GM23338 (cell line): ENCODE data around the gene QDPR. TPM values are rescaled to one million over a fixed set of nuclear protein-coding genes. Genes with fewer than 3 reads are reported as not detected.

Experiments used
- ATAC-seq: fragments of 200-7000 bp; cut with Tn5 transposase; 3 replicates; pipeline ENCODE4 v1.9.1; 2020
- DNase-seq: peaks from one replicate; pipeline ENCODE4 v3.0.0-alpha.2; 2015; ENCODE audit warnings: low spot score
- H2AFZ ChIP-seq: fragments of 200-600 bp; sonication (generic); 2 replicates; pipeline ENCODE4 v1.8.0; 2016; ENCODE audit warnings: antibody characterized with exemption, mild to moderate bottlenecking, moderate library complexity
- H3F3A ChIP-seq: fragments of 200-600 bp; sonication (generic); replicated peaks from 2 replicates; pipeline ENCODE4 v1.8.0; 2017; ENCODE audit warnings: antibody characterized with exemption, mixed run types, low read depth
- H3K27ac ChIP-seq: fragments of 200-600 bp; sonication (generic); 2 replicates; pipeline ENCODE4 v1.6.1; 2016; ENCODE audit warnings: low read depth
- H3K27me3 ChIP-seq: fragments of 200-600 bp; sonication (generic); 2 replicates; pipeline ENCODE4 v1.8.0; 2016; ENCODE audit warnings: mild to moderate bottlenecking, mixed run types, moderate library complexity; ENCODE audit not compliant: insufficient read depth
- H3K36me3 ChIP-seq: fragments of 200-600 bp; sonication (generic); 2 replicates; pipeline ENCODE4 v1.8.0; 2016; ENCODE audit warnings: mild to moderate bottlenecking; ENCODE audit not compliant: insufficient read depth
- H3K4me1 ChIP-seq: fragments of 200-600 bp; sonication (generic); 2 replicates; pipeline ENCODE4 v1.8.0; 2016; ENCODE audit warnings: mild to moderate bottlenecking, moderate library complexity; ENCODE audit not compliant: insufficient read depth
- H3K4me2 ChIP-seq: fragments of 200-600 bp; sonication (generic); 2 replicates; pipeline ENCODE4 v1.7.1; 2017; ENCODE audit warnings: mixed run types
- H3K4me3 ChIP-seq: fragments of 200-600 bp; sonication (generic); 2 replicates; pipeline ENCODE4 v1.6.1; 2016; ENCODE audit warnings: mixed run types
- H3K79me2 ChIP-seq: fragments of 200-600 bp; sonication (generic); replicated peaks from 2 replicates; pipeline ENCODE4 v1.8.0; 2017; ENCODE audit warnings: mild to moderate bottlenecking; ENCODE audit not compliant: insufficient read depth
- H3K9me2 ChIP-seq: fragments of 200-600 bp; sonication (generic); 2 replicates; pipeline ENCODE4 v1.8.0; 2017; ENCODE audit not compliant: insufficient read depth
- H4K20me1 ChIP-seq: fragments of 200-600 bp; sonication (generic); replicated peaks from 2 replicates; pipeline ENCODE4 v1.8.0; 2017; ENCODE audit warnings: mild to moderate bottlenecking; ENCODE audit not compliant: insufficient read depth
- H3K27ac Mint-ChIP-seq: 2 replicates; pipeline ENCODE4 v1.8.0; 2020; ENCODE audit warnings: inconsistent platforms, mild to moderate bottlenecking, moderate library complexity, mixed read lengths
- H3K27me3 Mint-ChIP-seq: 3 replicates; pipeline ENCODE4 v1.8.0; 2022; ENCODE audit warnings: low read depth, mild to moderate bottlenecking, moderate library complexity, mixed read lengths, inconsistent platforms; ENCODE audit not compliant: insufficient read depth, poor library complexity
- H3K36me3 Mint-ChIP-seq: 3 replicates; pipeline ENCODE4 v1.8.0; 2021; ENCODE audit warnings: low read depth, mild to moderate bottlenecking, inconsistent platforms, moderate library complexity, mixed read lengths
- H3K4me1 Mint-ChIP-seq: 3 replicates; pipeline ENCODE4 v1.8.0; 2020; ENCODE audit warnings: mild to moderate bottlenecking, inconsistent platforms, mixed read lengths
- H3K4me3 Mint-ChIP-seq: 3 replicates; pipeline ENCODE4 v1.8.0; 2021; ENCODE audit warnings: moderate library complexity, mild to moderate bottlenecking, inconsistent platforms, mixed read lengths
- H3K9me3 Mint-ChIP-seq: 3 replicates; pipeline ENCODE4 v1.8.0; 2020; ENCODE audit warnings: moderate library complexity, mild to moderate bottlenecking, inconsistent platforms, mixed read lengths
- CTCF ChIP-seq, 2 experiments: fragments of 200-600 bp in 1 of 2; sonication (generic) in 1 of 2; conservative IDR thresholded peaks; 2 replicates each; pipeline versions ENCODE4 v1.5.1 to v1.6.1; 2016 to 2017; ENCODE audit warnings: antibody characterized with exemption in 2 of 2, low read depth in 2 of 2, mild to moderate bottlenecking in 2 of 2, moderate library complexity in 1 of 2
- ETS1 ChIP-seq: IDR thresholded peaks from 2 replicates; pipeline ENCODE4 v1.6.1; 2016; ENCODE audit warnings: antibody characterized with exemption
- EZH2phosphoT487 ChIP-seq: fragments of 200-600 bp; sonication (generic); IDR thresholded peaks from one replicate; pipeline ENCODE4 v1.8.1; 2018; ENCODE audit warnings: antibody characterized with exemption; ENCODE audit not compliant: unreplicated experiment
- JUNB ChIP-seq: IDR thresholded peaks from one replicate; pipeline ENCODE4 v1.6.1; 2016; ENCODE audit warnings: antibody characterized with exemption; ENCODE audit not compliant: unreplicated experiment
- NANOG ChIP-seq: IDR thresholded peaks from 2 replicates; pipeline ENCODE4 v1.6.1; 2016; ENCODE audit warnings: antibody characterized with exemption, borderline replicate concordance
- POLR2AphosphoS5 ChIP-seq: IDR thresholded peaks from 2 replicates; pipeline ENCODE4 v1.6.1; 2016; ENCODE audit warnings: antibody characterized with exemption, low read depth
- ZNF114 ChIP-seq: fragments of 250-450 bp; sonication (Bioruptor Pico); IDR thresholded peaks from 2 replicates; pipeline ENCODE4 v1.5.0; 2020; ENCODE audit warnings: mild to moderate bottlenecking, moderate library complexity
- ZNF331 ChIP-seq: fragments of 250-450 bp; sonication (Bioruptor Pico); IDR thresholded peaks from 2 replicates; pipeline ENCODE4 v1.5.0; 2020; ENCODE audit warnings: low read depth, mild to moderate bottlenecking, moderate library complexity
- ZNF462 ChIP-seq: fragments of 250-450 bp; sonication (Bioruptor Pico); IDR thresholded peaks from 2 replicates; pipeline ENCODE4 v1.5.0; 2020; ENCODE audit warnings: mild to moderate bottlenecking, moderate library complexity
- polyA plus RNA-seq: library from polyadenylated mRNA; unstranded; fragments of >200 nt; fragmentation: Nextera tagmentation; extraction: Ambion mirVana; gene quantifications from 2 replicates; pipeline ENCODE4 v1.2.1, GENCODE V29; 2016
- total RNA-seq: library from RNA; depleted of rRNA; stranded (reverse); fragments of >200 nt; shearing (Covaris generic); gene quantifications from 2 replicates; pipeline ENCODE4 v1.2.3, GENCODE V29; 2014

Gene QDPR
- total and polyA plus RNA-seq, 2 experiments from 2014 or later: 31.5 to 42.7 TPM

GRCh38 chr4:17504081-17504480 lies 7.8 kb downstream of the QDPR start:
- TF ChIP-seq ZNF462 (CRISPR knock-in tag) (no peak), ZNF331 (CRISPR knock-in tag) (no peak), JUNB (no peak), POLR2AphosphoS5 (no peak), ETS1 (no peak), CTCF (conservative IDR thresholded peaks at IDR 0.05; ENCODE audit: low read depth in 2 of 2) (no peak), NANOG (no peak), EZH2phosphoT487 (no peak), ZNF114 (CRISPR knock-in tag) (no peak)

More at GRCh38 chr4:17504081-17504480, 7.8 kb downstream of the QDPR start:
- Histone ChIP-seq H3K4me2 (no peak overlapping the region), H3K27me3 (no peaks in the 10 kb centered on the region), H3K4me3 (no peak overlapping the region), H3K9me2 (no peaks in the 10 kb centered on the region), H3F3A (no peaks in the 10 kb centered on the region), H2AFZ (no peak overlapping the region), H3K79me2 (peaks cover under 1% of the 10 kb centered on the region; the same call in 1 of the 2 replicates), H4K20me1 (no peaks in the 10 kb centered on the region), H3K4me1 (no peaks in the 10 kb centered on the region), H3K36me3 (peaks cover 13% of the 10 kb centered on the region), H3K27ac (no peak overlapping the region)
- no peak for DNase-seq
- peaks cover 60% of the 10 kb centered on the region for H3K36me3 Mint-ChIP-seq
- H3K4me3 Mint-ChIP-seq: no peak overlapping the region
- H3K9me3 Mint-ChIP-seq: no peaks in the 10 kb centered on the region
- no peaks in the 10 kb centered on the region for H3K4me1 Mint-ChIP-seq
- no peaks in the 10 kb centered on the region for H3K27me3 Mint-ChIP-seq
- ATAC-seq: no peak
- H3K27ac Mint-ChIP-seq: no peak overlapping the region
